ENCODE measurements around the gene CR1. TPM values are rescaled to one million over a fixed set of nuclear protein-coding genes. Genes with fewer than 3 reads are reported as not detected.

Gene CR1
- total and polyA plus RNA-seq, 2 of the 4 experiments (the other 2 are of a cell fraction), result not detected

DNA sequence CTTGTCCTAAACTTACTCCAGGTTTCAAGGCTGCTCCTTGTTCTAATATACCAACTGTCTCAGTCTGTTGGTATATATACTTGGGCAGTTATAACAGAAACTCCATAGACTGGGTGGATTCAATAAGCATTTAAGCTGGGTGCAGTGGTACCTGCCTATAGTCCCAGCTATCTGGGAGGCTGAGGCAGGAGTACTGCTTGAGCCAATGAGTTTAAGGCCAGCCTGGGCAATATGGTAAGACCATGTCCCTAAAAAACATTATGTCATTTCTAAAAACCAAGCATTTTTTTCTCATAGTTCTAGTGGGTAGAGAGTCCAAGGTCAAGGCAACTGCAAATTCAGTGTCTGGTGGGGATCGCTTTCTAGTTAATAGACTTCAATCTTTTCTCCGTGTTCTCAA lies 131.5 kb downstream of the CR1 start:
- no TSS peak for BruUV-seq (replicated peaks)
- no peak overlapping the region for H3K4me2 ChIP-seq (ENCODE audit: low read depth, low read length)
- no peak overlapping the region for H4K91ac ChIP-seq (ENCODE audit: insufficient read depth, low read depth, low read length)
- no peak overlapping the region for H2AK5ac ChIP-seq (ENCODE audit: low read depth, low read length)
- in situ Hi-C loops (cut with MboI; ENCODE audit: low sequenced_read_pairs) (no loop called here), dilution Hi-C loops (cut with HindIII; ENCODE audit: low sequenced_read_pairs, unreplicated experiment) (no loop called here), intact Hi-C loops (cut with micrococcal nuclease) (no loop called here)
- no peak for TF ChIP-seq MAFK (IDR thresholded peaks at IDR 0.05; ENCODE audit: low read depth, low read length)
- TF ChIP-seq MXI1 (IDR thresholded peaks at IDR 0.05; ENCODE audit: borderline replicate concordance, low read depth, low read length), result no peak
- no peak for TF ChIP-seq RFX5 (IDR thresholded peaks at IDR 0.05; ENCODE audit: low read depth, low read length)
- H4K20me1 ChIP-seq (ENCODE audit: insufficient read depth, low read length), result no peaks in the 10 kb centered on the region
- no peak overlapping the region for H3K27ac ChIP-seq (ENCODE audit: insufficient read depth, low read length)
- no peak for ATAC-seq (ENCODE audit: low read depth)
- no peak overlapping the region for H2BK120ac ChIP-seq (ENCODE audit: low read depth, low read length)
- H2BK20ac ChIP-seq (ENCODE audit: low read depth, low read length), result no peak overlapping the region
- POLR2A ChIA-PET (ENCODE audit: unreplicated experiment), result no interaction called here
- H3K9me1 ChIP-seq (ENCODE audit: insufficient read depth, low read length), result no peaks in the 10 kb centered on the region
- no peak overlapping the region for H3K4me3 ChIP-seq (ENCODE audit: insufficient read depth, low read depth, low read length)
- no CpG with 5 or more reads among the region's 2 CpGs for WGBS, 2 experiments (ENCODE audit: extremely low coverage in 2 of 2, insufficient read length in 1 of 2)
- H3K9me3 ChIP-seq (ENCODE audit: control insufficient read depth, insufficient read depth, low read length), result no peaks in the 10 kb centered on the region
- H3K14ac ChIP-seq (replicated peaks; ENCODE audit: low read depth, low read length), result no peak overlapping the region
- H3K79me1 ChIP-seq (ENCODE audit: low read depth in 1 of 2, low read length in 2 of 2), result no peaks in the 10 kb centered on the region
- no peaks in the 10 kb centered on the region for H3K4me1 ChIP-seq (ENCODE audit: control insufficient read depth, insufficient read depth, low read length)
- no peak overlapping the region for H4K5ac ChIP-seq (ENCODE audit: low read depth, low read length)
- no peaks in the 10 kb centered on the region for H3K36me3 ChIP-seq (ENCODE audit: control insufficient read depth, insufficient read depth, low read length)
- no peak overlapping the region for H3K4ac ChIP-seq (ENCODE audit: low read depth, low read length)
- H3K18ac ChIP-seq (ENCODE audit: low read depth, low read length), result no peak overlapping the region
- no peak overlapping the region for H2BK5ac ChIP-seq (ENCODE audit: low read depth, low read length, poor library complexity, severe bottlenecking)
- H3K23ac ChIP-seq (ENCODE audit: low read depth, low read length), result no peak overlapping the region
- H2AK9ac ChIP-seq (replicated peaks; ENCODE audit: low read depth, low read length, poor library complexity), result no peak overlapping the region
- H3K9ac ChIP-seq (ENCODE audit: low read depth, low read length), result no peak overlapping the region
- H2BK15ac ChIP-seq (ENCODE audit: low read depth, low read length), result no peak overlapping the region
- H4K8ac ChIP-seq (ENCODE audit: low read depth in 2 of 2, low read length in 2 of 2), result no peak overlapping the region
- CTCF ChIA-PET, result no interaction called here
- DNase-seq, result no peak
- H3K27me3 ChIP-seq (ENCODE audit: control insufficient read depth, insufficient read depth, low read length), result no peaks in the 10 kb centered on the region
- no peak overlapping the region for H3K56ac ChIP-seq (ENCODE audit: extremely low read depth, insufficient read depth, low read length)
- H2AFZ ChIP-seq (replicated peaks; ENCODE audit: low read length, poor library complexity), result no peak overlapping the region

Data from IMR-90 (cell line).